Psoas muscle (tissue), 8 donors: Measurements from ENCODE around the gene MPPED2. TPM values are rescaled to one million over a fixed set of nuclear protein-coding genes. Genes with fewer than 3 reads are reported as not detected.

Experiments used
- ATAC-seq, 4 donors: fragments of 200-7000 bp; cut with Tn5 transposase; one replicate each; pipeline ENCODE4 v1.9.1; 2020; ENCODE audit warnings: moderate library complexity in 3 of 4, mild to moderate bottlenecking in 2 of 4
- DNase-seq, 2 donors: peaks; one replicate each; pipeline ENCODE4 v3.0.0-alpha.2; 2020
- H3K27ac ChIP-seq: fragments of 200-600 bp; one replicate; pipeline ENCODE4 v1.8.0; 2022
- H3K27me3 ChIP-seq, 3 donors: fragments of 200-600 bp in 1 of 3; one replicate each; pipeline versions ENCODE4 v1.6.1 to v1.8.0; 2013 to 2022; ENCODE audit warnings: low read length in 2 of 3, mild to moderate bottlenecking in 2 of 3, moderate library complexity in 1 of 3; ENCODE audit not compliant: insufficient read depth in 3 of 3
- H3K36me3 ChIP-seq, 2 donors: fragments of 200-600 bp in 1 of 2; one replicate each; pipeline versions ENCODE4 v1.6.1 to v1.8.0; 2013 to 2022; ENCODE audit warnings: low read depth in 1 of 2, mild to moderate bottlenecking in 1 of 2, moderate library complexity in 1 of 2; ENCODE audit not compliant: insufficient read depth in 1 of 2
- H3K4me1 ChIP-seq: fragments of 200-600 bp; one replicate; pipeline ENCODE4 v1.8.0; 2022
- H3K4me3 ChIP-seq: fragments of 200-600 bp; one replicate; pipeline ENCODE4 v1.8.0; 2022; ENCODE audit warnings: mild to moderate bottlenecking
- H3K9me3 ChIP-seq: fragments of 200-600 bp; one replicate; pipeline ENCODE4 v1.8.0; 2022
- CTCF ChIP-seq: fragments of 200-600 bp; IDR thresholded peaks from one replicate; pipeline ENCODE4 v1.8.0; 2022; ENCODE audit warnings: antibody characterized with exemption
- WGBS, 3 donors: extraction: QIAGEN DNeasy Blood & Tissue Kit; methylation state at CpG; one replicate each; pipeline versions ENCODE4 v1.1.6 to v1.1.7; 2013; 5-methylcytosine and 5-hydroxymethylcytosine counted together
- intact Hi-C, 2 donors: fragments of 100-400 bp; cut with DNase I; formaldehyde crosslinking; loops; one replicate each; pipeline versions ENCODE4 v1.11.0 to v1.14.2; 2022
- polyA plus RNA-seq, 3 donors: library from polyadenylated mRNA; stranded (reverse); fragments of 200-250 nt; gene quantifications; one replicate each; pipeline ENCODE4 v1.2.3, GENCODE V29; 2013
- total RNA-seq, 4 donors: library from RNA; stranded (reverse); fragmentation: NEBNext Ultra II Directional in 2 of 4; extraction: Animal tissue kit (Norgen Biotek cat#: 25700) in 2 of 4; gene quantifications; one replicate each; pipeline versions ENCODE4 v1.2.1 to v1.2.4, GENCODE V29; 2021 to 2023
- donor health status: healthy with polysubstance abuse.
- donor health status: DM: no; HTN: no; CAD: no; lungs with moderate emphysema.
- donor health status: Bipolar disorder and iron deficiency.
- donor health status: healthy.
- donor health status: DM: yes; HTN: yes; CAD: no.
- donor health status: DM: no; HTN: no; CAD: no.
- donor health status: DM: no; HTN: no; CAD: no.
- donor health status: DM: yes; HTN: yes; CAD: no.

Gene MPPED2
- total and polyA plus RNA-seq, 7 donors: 0.44 to 7.9 (median 3.4) TPM

- TF ChIP-seq CTCF: no peak
- Histone ChIP-seq H3K27ac (no peak overlapping the region), H3K9me3 (no peaks in the 10 kb centered on the region), H3K36me3 (no peaks in the 10 kb centered on the region), H3K4me3 (no peak overlapping the region), H3K27me3 (no peaks in the 10 kb centered on the region), H3K4me1 (peaks cover 20% of the 10 kb centered on the region)
- WGBS, 3 donors: 54 to 78% (median 64%) methylated on average over 3 of the region's 3 CpGs
- ATAC-seq: no peak
- intact Hi-C loops: no loop called here
- no peak for DNase-seq
Observed at GRCh38 chr11:30496935-30497334, 89.2 kb downstream of the MPPED2 start.

- intact Hi-C loops: no loop called here
- Histone ChIP-seq H3K27ac (no peak overlapping the region), H3K27me3 (no peaks in the 10 kb centered on the region), H3K9me3 (no peaks in the 10 kb centered on the region), H3K36me3 (no peaks in the 10 kb centered on the region), H3K4me1 (peaks cover 20% of the 10 kb centered on the region), H3K4me3 (no peak overlapping the region)
- TF ChIP-seq CTCF: no peak
- ATAC-seq (no peak), DNase-seq (no peak)
- WGBS, 3 donors: 52 to 67% (median 54%) methylated on average over 5 of the region's 5 CpGs
Observed at GRCh38 chr11:30495437-30495836, 90.7 kb downstream of the MPPED2 start.

GRCh38 chr11:30489511-30489910, 96.6 kb downstream of the MPPED2 start:
- no peak for TF ChIP-seq CTCF
- no peak for DNase-seq
- H3K36me3 ChIP-seq: no peaks in the 10 kb centered on the region
- peak in 1 of 4 donors; percentile 21 for ATAC-seq
- 43 to 50% (median 43%) methylated on average over 4 of the region's 4 CpGs for WGBS, 3 donors
- peaks cover 30% of the 10 kb centered on the region for H3K4me1 ChIP-seq
- intact Hi-C loops: loop anchor here (5.0 to 10.0 kb wide), 2 partner anchors 93 to 95 kb away; partner anchors contain the start of gene MPPED2 (in 1 of the 2)
- no peaks in the 10 kb centered on the region for H3K27me3 ChIP-seq
- peak overlapping the region; percentile 13 for H3K27ac ChIP-seq
- no peaks in the 10 kb centered on the region for H3K9me3 ChIP-seq
- no peak overlapping the region for H3K4me3 ChIP-seq

- no peak for TF ChIP-seq CTCF
- Histone ChIP-seq H3K27ac (peak overlapping the region; percentile 13), H3K4me1 (peaks cover 30% of the 10 kb centered on the region), H3K9me3 (no peaks in the 10 kb centered on the region), H3K4me3 (no peak overlapping the region), H3K36me3 (no peaks in the 10 kb centered on the region), H3K27me3 (no peaks in the 10 kb centered on the region)
- no peak for DNase-seq
- no peak for ATAC-seq
- intact Hi-C loops: loop anchor here (5.0 to 10.0 kb wide), 2 partner anchors 93 to 96 kb away; partner anchors contain the start of gene MPPED2 (in 1 of the 2)
- WGBS, 3 donors: 29 to 69% (median 44%) methylated on average over 1 of the region's 1 CpG
Observed at GRCh38 chr11:30489076-30489475, 97.1 kb downstream of the MPPED2 start.
